SJCRH30 (cell line): ENCODE measurements around the gene NPC1. TPM values are rescaled to one million over a fixed set of nuclear protein-coding genes. Genes with fewer than 3 reads are reported as not detected.
"Not testable (repeated sequence)": the region's sequence is repeated elsewhere in the genome, so short reads cannot be mapped to it uniquely, and the experiment has no call there.

Source experiments
- DNase-seq, 2 experiments: peaks; one replicate each; pipeline ENCODE4 v3.0.0-alpha.2; 2015 to 2020
- H3K27ac ChIP-seq: fragments of 250-450 bp; sonication (Bioruptor Pico); 2 replicates; pipeline ENCODE4 v1.5.1; 2020; ENCODE audit warnings: mild to moderate bottlenecking, moderate library complexity
- H3K27me3 ChIP-seq: fragments of 250-450 bp; sonication (Bioruptor Pico); 2 replicates; pipeline ENCODE4 v1.5.1; 2020; ENCODE audit warnings: mild to moderate bottlenecking, moderate library complexity
- H3K36me3 ChIP-seq: fragments of 250-450 bp; sonication (Bioruptor Pico); 2 replicates; pipeline ENCODE4 v1.5.1; 2020; ENCODE audit warnings: mild to moderate bottlenecking, moderate library complexity
- H3K4me1 ChIP-seq: fragments of 250-450 bp; sonication (Bioruptor Pico); 2 replicates; pipeline ENCODE4 v1.5.1; 2020; ENCODE audit warnings: mild to moderate bottlenecking, moderate library complexity
- H3K4me3 ChIP-seq: fragments of 250-450 bp; sonication (Bioruptor Pico); 2 replicates; pipeline ENCODE4 v1.5.1; 2020; ENCODE audit warnings: mild to moderate bottlenecking, moderate library complexity
- H3K9me3 ChIP-seq: fragments of 250-450 bp; sonication (Bioruptor Pico); replicated peaks from 2 replicates; pipeline ENCODE4 v1.5.1; 2020; ENCODE audit warnings: mild to moderate bottlenecking, moderate library complexity
- total RNA-seq: library from RNA; depleted of rRNA; stranded (reverse); fragments of >200 nt; shearing (Covaris generic); gene quantifications from 2 replicates; pipeline ENCODE4 v1.2.3, GENCODE V29; 2014

The NPC1 gene
- total RNA-seq, 1 experiment from 2014 or later: 21.3 TPM

DNA sequence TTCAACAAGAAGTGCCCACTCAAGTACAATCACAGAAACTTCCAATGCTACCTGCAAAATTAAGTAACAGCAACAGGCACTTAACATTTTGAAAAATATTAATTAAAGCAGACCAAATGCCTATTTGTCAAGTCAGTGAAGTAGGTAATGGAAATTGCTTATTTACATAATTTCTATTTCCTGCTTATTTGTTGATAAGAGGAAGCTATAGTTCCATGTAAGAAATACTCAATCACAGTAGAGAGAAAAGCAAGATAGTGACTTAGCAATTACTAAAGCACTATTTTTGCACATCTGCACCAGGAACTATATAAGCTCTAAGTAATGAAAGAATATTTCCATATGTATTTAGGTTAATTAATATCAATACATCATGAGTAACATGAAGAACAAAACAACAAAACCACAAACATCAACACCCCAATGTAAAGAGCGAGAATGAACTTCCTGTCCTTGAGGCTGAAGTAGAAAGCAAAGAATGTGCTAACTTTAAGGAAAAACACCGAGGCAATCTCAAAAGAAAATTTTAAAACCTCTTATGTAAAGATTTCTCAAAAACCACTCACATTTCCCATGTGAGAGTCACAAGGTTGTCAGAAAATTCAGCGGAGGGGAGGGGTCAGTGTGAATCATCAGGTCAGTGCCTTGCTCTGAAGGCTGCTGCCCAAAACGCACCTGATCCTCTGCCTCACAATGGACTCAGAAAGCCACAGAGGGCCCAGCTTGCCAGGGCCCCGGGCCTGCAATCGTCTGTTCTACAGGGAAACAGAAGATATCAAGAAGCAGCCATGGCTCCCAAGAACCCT is 12.5 kb downstream of the NPC1 start:
- H3K27me3 ChIP-seq: no peaks in the 10 kb centered on the region
- no peak overlapping the region for H3K4me3 ChIP-seq
- no peak for DNase-seq
- H3K36me3 ChIP-seq: no peaks in the 10 kb centered on the region
- H3K9me3 ChIP-seq: no peaks in the 10 kb centered on the region
- peaks cover 8% of the 10 kb centered on the region for H3K4me1 ChIP-seq
- no peak overlapping the region; the same call in 1 of the 2 replicates for H3K27ac ChIP-seq

DNA sequence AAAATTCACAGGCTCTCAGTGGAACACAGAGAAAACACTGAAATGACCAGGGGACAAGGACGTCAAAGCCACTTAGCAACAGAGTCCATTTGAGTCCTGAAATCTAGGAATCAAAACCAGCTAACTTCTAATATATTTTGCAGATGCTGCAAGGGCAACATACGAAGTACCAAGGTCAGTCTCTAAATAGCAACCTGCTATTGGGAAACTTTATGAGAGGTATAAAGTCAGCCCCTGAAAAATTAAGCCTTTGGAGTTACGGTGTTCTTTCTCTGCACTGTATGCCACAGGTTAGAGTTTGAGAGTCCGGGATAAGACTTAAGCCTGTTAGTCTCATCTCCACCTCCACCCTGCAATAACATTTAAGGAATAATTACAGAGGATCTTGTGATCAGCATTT is 13.3 kb downstream of the NPC1 start:
- no peak for DNase-seq
- Histone ChIP-seq H3K4me1 (peaks cover 5% of the 10 kb centered on the region), H3K36me3 (no peaks in the 10 kb centered on the region), H3K27me3 (no peaks in the 10 kb centered on the region), H3K9me3 (no peaks in the 10 kb centered on the region), H3K27ac (no peak overlapping the region), H3K4me3 (no peak overlapping the region)

DNA sequence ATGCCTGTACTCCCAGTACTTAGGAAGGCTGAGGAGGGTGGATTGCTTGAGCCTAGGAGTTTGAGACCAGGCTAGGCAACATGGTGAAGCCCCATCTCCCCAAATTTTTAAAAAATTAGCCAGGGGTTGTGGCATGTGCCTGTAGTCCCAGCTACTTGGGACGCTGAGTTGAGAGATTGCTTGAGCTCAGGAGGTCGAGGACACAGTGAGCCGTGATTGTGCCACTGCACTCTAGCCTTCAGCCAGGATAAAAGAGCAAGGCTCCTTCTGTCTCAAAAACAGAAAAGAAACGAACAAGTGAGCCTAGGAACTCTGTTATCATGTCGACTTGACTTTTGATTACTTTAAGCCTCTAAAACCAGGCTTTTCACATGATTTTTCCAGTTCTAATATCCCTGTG is 13.7 kb downstream of the NPC1 start:
- H3K4me1 ChIP-seq: peaks cover 5% of the 10 kb centered on the region
- H3K4me3 ChIP-seq: no peak overlapping the region
- H3K36me3 ChIP-seq: no peaks in the 10 kb centered on the region
- H3K27me3 ChIP-seq: no peaks in the 10 kb centered on the region
- H3K27ac ChIP-seq: no peak overlapping the region
- no peaks in the 10 kb centered on the region for H3K9me3 ChIP-seq
- DNase-seq: no peak

DNA sequence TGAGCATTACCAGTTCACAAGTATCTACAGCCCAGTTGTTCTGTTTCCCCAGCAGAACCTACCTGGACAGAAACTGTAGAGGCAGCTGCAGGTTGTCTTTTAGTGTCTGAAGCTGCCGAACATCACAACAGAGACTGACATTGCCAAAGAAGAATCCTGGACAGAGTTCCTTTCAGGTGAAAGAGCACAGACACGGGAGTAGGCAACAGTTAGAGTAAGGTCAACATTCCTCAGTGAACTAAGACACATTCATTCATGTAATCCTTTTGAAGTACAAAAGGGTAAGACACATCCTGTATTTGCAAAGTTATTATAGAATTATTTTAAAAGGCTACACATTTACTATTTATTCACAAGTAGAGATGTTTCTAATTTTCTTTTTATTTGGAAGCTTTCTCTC is 14.3 kb downstream of the NPC1 start:
- no peak for DNase-seq
- Histone ChIP-seq H3K4me1 (peaks cover 5% of the 10 kb centered on the region), H3K9me3 (no peaks in the 10 kb centered on the region), H3K27ac (no peak overlapping the region), H3K36me3 (no peaks in the 10 kb centered on the region), H3K27me3 (no peaks in the 10 kb centered on the region), H3K4me3 (no peak overlapping the region)

DNA sequence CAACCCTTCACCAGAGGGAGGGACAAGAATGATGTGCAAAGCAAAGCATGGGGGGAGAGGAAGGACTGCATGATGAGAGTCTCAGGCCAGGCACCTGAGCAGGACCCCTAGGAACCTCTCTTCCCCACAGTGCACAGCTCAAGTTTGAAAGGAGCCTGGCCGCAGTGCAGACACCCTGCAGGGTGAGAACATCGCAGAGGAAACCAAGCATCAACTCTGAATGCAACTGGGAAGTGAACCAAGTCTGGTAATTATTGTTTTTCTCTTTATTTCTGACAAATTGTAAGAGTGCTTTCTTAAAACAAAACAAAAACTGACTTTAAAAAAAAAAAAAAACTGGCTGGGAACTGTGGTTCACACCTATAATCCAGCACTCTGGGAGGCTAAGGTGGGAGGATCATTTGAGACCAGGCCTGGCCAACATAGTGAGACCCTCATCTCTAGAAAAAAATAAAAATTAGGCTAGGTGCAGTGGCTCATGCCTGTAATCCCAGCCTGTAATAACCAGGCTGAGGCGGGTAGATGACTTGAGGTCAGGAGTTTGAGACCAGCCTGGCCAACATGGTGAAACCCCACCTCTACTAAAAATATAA is 15.3 kb downstream of the NPC1 start:
- Histone ChIP-seq H3K4me1 (peaks cover 5% of the 10 kb centered on the region), H3K27me3 (no peaks in the 10 kb centered on the region), H3K36me3 (no peaks in the 10 kb centered on the region), H3K4me3 (no peak overlapping the region), H3K27ac (no peak overlapping the region), H3K9me3 (no peaks in the 10 kb centered on the region)
- DNase-seq: no peak

DNA sequence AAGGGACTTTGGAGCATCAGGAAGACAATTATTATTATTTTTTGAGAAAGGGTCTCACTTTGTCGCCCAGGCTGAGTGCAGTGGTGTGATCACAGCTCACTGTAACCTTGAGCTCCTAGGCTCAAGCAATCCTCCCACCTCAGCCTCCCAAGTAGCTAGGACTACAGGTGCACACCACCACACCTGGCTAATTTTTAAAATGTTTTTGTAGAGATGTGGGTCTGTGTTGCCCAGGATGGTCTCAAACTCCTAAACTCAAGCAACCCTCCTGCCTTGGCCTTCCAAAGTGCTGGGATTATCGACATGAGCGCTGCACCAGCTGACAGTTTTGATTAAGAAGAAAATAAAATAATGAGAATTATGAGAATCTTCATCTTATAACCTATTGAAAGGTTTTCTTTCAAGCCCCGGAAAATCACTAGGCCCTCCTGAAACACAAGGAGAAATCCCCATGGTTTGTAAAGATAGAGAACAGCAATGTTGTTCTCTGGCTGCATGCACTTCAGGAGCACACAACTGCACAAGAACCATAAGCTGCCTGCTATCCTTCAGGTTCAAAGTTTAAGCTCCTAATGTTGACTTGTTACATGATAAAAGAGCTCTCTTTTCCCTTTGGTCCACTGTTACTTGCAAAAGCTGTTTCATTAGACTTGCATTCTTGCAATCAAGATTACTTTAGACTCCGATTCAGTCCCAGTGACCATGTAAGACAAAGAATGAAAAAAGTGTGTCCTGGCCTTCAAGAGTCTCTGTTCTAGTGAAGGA is 16.8 kb downstream of the NPC1 start:
- Histone ChIP-seq H3K36me3 (peaks cover 3% of the 10 kb centered on the region; the same call in 1 of the 2 replicates), H3K4me1 (peaks cover 2% of the 10 kb centered on the region), H3K27me3 (no peaks in the 10 kb centered on the region), H3K9me3 (no peaks in the 10 kb centered on the region), H3K4me3 (no peak overlapping the region), H3K27ac (no peak overlapping the region)
- DNase-seq: no peak

DNA sequence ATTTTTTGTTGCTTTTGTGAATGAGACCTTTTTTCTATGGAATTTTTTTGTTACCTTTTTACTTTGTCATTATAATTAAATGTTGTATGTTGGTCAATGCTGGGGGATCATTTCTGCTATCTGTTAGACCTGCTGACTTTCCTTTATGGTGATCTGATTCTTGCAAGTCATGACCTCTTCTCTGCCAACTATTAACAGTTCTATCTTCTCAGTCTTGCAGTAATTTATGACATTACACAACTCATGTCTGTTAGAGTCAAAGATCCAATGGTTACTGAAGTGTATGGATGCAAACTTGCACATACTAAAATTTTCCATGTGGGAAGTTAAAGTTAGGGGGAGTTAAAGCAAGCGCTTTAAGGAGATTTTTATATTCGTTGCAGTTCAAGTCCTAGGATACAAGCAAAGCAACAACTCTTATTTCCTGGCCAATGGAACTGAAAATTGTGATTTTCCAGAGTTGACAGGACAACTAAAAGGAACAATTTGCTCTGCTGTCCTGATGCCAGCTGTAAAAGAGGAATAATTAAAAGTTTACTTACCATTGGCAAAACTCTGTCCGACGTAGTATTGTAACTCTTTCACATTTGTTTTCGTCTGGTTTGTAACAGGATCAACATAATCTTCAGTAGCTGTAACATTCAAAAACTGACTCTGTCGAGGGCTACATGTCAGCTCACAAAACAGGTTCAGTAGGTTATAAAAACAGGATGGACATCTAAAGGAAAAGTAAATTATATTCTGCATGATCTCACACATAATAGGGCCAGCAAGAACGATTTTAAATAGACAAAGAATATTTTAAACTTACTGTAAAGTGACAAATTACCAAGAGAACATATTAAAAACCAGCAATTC is 17.8 kb downstream of the NPC1 start:
- Histone ChIP-seq H3K4me1 (no peaks in the 10 kb centered on the region), H3K9me3 (no peaks in the 10 kb centered on the region), H3K36me3 (peaks cover 3% of the 10 kb centered on the region; the same call in 1 of the 2 replicates), H3K27me3 (no peaks in the 10 kb centered on the region), H3K4me3 (no peak overlapping the region), H3K27ac (no peak overlapping the region)
- no peak for DNase-seq

DNA sequence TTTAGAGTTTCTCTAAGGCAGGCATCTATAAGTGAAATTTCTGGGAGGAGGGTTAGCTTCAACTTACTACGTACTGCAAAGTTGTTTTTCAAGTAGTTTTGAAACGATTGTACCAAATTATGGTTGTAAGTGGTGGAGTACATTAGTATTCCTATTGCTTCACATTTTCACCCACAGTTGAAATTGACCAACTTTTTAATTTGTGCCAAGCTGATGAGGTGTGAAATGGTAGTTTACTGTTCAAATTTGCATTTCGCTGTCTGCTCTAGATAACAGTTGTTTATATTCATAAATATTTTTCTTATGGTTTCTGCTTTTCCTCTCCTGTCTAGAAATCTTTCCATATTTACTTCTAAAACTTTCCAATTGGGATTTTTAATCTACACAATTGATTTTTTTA is 18.6 kb downstream of the NPC1 start:
- no peak for DNase-seq
- Histone ChIP-seq H3K27ac (no peak overlapping the region), H3K4me1 (no peaks in the 10 kb centered on the region), H3K36me3 (peaks cover 3% of the 10 kb centered on the region; the same call in 1 of the 2 replicates), H3K4me3 (no peak overlapping the region), H3K27me3 (no peaks in the 10 kb centered on the region), H3K9me3 (no peaks in the 10 kb centered on the region)

DNA sequence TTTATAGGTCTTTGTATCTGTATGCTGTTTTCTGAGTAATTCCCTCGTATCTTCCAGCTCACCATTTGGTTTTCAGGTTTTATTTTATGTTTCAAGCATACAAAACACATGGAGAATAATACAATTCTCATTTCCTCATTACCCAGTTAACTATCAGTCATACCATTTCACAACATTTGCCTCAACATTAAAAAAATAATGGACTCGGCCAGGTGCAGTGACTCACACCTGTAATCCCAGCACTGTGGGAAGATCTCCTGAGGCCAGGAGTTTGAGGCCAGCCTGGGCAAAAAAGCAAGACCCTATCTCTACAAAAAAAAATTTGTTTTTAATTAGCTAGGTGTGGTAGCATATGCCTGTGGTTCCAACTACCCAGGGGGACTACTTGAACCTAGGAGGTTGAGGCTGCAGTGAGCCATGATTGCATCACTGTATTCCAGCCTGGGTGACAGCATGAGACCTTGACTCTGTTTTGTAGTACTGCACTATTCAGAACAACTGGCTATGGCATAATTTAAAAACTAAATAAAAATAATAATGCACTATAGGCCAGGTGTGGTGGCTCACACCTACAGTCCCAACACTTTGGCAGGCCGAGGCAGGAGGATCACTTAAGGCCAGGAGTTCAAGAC is 20.3 kb downstream of the NPC1 start:
- Histone ChIP-seq H3K27me3 (no peaks in the 10 kb centered on the region), H3K9me3 (no peaks in the 10 kb centered on the region), H3K36me3 (peaks cover 3% of the 10 kb centered on the region; the same call in 1 of the 2 replicates), H3K27ac (no peak overlapping the region), H3K4me3 (no peak overlapping the region), H3K4me1 (no peaks in the 10 kb centered on the region)
- DNase-seq: no peak

DNA sequence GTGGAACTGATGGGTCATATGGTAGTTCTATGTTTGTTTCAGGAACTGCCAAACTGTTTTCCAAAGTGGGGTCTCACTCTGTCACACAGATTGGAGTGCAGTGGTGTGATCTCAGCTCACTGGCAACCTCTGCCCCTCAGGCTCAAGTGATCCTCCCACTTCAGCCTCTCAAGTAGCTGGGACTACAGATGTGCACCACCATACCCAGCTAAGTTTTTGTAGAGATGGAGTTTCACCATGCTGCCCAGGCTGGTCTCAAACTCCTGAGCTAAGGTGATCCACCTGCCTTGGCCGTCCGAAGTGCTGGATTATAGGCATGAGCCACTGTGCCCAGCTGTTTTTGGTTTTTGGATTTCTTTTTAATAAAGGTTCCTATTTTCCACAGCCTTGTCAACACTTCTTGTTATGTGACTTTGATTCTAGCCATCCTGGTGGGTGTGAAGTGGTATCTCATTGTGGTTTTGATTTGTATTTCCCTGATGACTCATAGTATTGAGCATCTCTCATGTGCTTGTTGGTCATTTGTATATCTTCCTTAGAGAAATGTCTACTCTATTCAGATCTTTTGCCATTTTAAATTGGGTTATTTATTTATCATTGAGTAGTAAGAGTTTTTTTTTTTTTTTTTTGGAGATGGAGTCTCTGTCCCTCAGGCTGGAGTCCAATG is 22.8 kb downstream of the NPC1 start:
- H3K9me3 ChIP-seq: no peaks in the 10 kb centered on the region
- peaks cover 3% of the 10 kb centered on the region; the same call in 1 of the 2 replicates for H3K36me3 ChIP-seq
- H3K4me3 ChIP-seq: no peak overlapping the region
- no peaks in the 10 kb centered on the region for H3K27me3 ChIP-seq
- H3K4me1 ChIP-seq: no peaks in the 10 kb centered on the region
- DNase-seq: no peak
- no peak overlapping the region for H3K27ac ChIP-seq

DNA sequence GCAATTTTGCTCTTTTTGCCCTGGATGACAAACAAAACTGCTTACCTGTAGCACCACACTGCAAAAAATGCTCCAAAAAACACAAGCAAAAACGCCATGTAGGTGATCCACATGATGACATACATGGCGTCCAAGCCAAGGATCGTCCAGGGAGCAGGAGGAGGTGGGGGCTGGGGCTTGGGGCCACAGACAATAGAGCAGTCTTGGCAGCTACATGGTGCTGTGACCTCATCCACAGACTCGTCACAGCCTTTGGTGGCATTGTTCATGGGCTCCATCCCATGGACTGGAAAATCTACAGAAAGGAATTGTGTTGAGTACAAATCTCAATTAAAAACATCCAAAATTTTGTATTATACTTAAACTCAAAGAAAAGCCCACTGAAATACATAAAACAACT is 26.1 kb downstream of the NPC1 start:
- no peak for DNase-seq
- H3K27me3 ChIP-seq: no peaks in the 10 kb centered on the region
- H3K27ac ChIP-seq: no peak overlapping the region
- no peak overlapping the region for H3K4me3 ChIP-seq
- peaks cover 3% of the 10 kb centered on the region; the same call in 1 of the 2 replicates for H3K36me3 ChIP-seq
- no peaks in the 10 kb centered on the region for H3K4me1 ChIP-seq
- no peaks in the 10 kb centered on the region for H3K9me3 ChIP-seq

DNA sequence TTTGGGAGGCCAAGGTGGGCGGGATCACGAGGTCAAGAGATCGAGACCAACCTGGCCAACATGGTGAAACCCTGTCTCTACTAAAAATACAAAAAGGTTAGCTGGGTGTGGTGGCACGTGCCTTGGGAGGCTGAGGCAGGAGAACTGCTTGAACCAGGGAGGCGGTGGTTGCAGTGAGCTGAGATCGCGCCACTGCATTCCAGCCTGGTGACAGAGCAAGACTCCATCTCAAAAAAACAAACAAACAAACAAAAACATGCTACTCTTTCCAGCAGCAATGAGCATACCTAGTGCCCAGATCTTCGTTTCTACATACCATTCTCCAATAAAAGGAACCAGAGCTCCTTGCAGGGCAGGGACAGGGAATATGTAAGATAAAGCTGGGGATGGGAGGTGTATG is 28.8 kb downstream of the NPC1 start:
- peaks cover 10% of the 10 kb centered on the region; the same call in 1 of the 2 replicates for H3K4me1 ChIP-seq
- DNase-seq, H3K36me3 ChIP-seq, H3K27ac ChIP-seq, H3K9me3 ChIP-seq, H3K4me3 ChIP-seq, H3K27me3 ChIP-seq: not testable (repeated sequence)

DNA sequence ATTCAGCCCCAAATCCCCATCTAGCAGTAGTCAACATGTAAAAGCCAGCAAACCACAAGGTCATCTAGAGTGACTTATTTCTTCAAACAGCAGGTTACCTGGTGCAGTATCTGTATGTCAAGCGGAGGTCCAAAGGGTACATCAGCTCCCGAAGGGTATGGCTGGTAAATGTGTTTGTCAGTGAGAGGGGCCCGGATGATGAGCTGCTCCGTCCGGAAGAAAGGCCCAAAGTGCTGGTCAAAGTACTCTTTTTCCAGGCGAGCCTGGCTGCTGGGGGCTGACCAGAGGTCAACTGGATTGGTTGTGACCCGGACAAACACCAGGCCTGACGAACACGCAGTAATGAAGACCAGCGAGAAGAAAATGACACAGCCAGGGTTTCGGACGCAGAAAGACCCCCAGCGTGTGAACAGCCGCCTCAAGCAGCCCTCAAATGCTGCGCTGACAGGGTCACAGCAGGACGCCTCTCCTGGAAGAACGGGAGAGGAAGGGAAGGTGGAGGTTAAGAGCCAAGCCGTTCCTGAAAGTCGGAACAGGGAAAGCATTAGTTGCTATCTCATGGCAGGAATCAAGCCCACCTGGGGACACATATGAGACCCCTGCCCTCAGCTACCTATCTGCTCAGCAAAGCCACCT is 30.0 kb downstream of the NPC1 start:
- Histone ChIP-seq H3K27me3 (no peaks in the 10 kb centered on the region), H3K36me3 (0 out of 2 replicates have a peak, but pooled peaks cover 4% of the 10 kb centered on the region), H3K9me3 (no peaks in the 10 kb centered on the region), H3K4me1 (peaks cover 10% of the 10 kb centered on the region; the same call in 1 of the 2 replicates), H3K27ac (no peak overlapping the region), H3K4me3 (no peak overlapping the region)
- no peak for DNase-seq
